HG03039 (cell line): Measurements from ENCODE around the gene NTRK2.

Experiments
- ATAC-seq: cut with Tn5 transposase; IDR thresholded peaks from one replicate; pipeline ENCODE4 v1.9.1; 2021; ENCODE audit warnings: mild to moderate bottlenecking, moderate library complexity; ENCODE audit not compliant: unreplicated experiment

The NTRK2 gene

DNA sequence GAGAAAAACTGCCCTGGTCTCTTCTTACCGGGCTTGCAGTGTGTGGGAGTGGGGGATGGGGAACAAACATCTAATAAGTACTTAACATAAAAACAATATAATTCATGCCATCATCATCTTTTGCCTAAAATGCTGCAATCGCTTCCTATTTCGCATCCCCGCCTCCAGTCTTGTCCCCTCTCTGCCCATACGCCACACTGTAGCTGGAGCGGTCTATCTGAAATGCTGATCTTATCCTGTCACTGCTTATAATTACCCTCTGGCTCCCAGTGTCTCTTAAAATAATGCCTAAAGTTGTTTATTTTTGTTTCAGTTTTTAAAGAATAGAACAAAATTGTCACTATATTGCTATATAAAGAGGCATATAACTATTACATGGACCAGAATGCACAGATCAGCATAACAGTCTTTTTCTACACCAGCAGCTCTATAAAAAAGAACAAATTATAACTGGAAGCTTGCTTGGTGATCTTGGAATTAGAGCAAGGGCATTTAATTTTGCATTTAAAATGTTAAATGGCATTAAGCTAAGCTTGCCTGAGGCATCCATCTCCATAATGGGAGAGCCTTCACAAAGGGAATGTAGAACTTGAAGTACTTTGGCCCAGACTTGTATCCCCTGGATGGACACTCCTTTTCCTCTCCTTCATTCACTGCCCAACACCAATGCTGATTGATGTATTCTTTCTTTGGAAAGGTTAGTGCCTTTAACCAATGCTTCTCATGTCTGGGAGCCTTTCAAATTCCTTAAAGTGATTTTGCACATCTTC lies 12.2 kb downstream of the NTRK2 start:
- ATAC-seq: no peak

- ATAC-seq: no peak
Measured at GRCh38 chr9:84686068-84686467, 16.5 kb downstream of the NTRK2 start.

GRCh38 chr9:84688956-84689355 lies 19.4 kb downstream of the NTRK2 start:
- ATAC-seq: no peak

DNA sequence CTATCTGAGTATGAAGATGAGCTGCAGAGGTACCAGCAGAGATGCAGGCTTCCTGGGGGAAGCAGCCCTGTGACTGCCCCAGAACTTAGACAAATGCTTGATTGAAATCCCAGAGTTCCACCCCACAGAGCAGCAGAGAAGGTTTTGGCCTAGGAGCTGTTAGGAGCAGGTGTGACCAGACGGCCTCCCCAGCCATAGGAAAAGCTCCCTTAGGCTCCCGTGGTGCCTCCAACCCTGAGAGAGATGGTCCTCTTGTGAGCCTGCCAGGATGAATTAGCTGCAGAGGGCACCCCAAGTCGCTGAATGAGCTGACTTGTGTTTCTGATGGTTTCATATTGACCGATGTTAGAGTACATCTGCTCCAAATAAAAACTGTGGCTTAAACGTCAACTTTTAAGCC lies 22.1 kb downstream of the NTRK2 start:
- no peak for ATAC-seq

DNA sequence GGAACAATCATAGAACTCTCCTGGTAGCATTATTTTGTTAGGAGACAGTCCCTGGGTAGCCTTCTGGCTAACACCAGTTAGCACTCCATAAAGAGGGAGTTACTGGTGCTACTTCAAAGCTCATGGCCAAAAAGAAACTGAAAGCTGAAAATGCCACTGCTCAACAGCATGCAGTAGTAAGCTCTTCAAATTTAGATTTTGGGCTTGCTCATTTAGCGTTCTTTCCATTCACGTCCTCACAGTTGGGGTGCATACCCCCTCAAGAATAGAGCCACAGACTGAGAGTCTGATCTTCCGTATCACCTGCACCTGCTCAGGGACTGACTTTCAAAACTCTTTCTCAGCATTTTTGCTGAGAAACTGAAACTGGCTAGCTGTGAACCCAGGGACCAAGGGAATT lies 24.7 kb downstream of the NTRK2 start:
- ATAC-seq: peak; percentile 55

DNA sequence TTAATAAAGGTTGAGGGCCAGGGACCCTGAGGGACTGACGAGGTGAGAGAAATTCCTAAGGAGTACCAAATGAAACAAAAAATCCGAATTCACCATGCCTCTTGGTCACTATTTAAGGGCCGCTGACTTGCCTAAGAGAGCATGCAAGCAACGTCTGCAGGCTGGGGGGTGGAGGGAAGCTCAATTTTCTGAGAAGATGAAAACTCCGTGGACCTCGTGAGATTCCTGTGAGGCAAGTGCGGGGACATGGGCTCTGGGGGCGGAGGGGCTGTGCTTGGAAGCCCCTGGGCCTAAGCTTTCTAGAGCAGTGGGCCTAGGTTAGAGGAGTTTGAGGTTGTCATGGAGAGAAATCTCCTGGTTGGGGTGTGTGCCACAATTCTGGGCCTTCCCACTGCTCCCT lies 27.5 kb downstream of the NTRK2 start:
- ATAC-seq: no peak

DNA sequence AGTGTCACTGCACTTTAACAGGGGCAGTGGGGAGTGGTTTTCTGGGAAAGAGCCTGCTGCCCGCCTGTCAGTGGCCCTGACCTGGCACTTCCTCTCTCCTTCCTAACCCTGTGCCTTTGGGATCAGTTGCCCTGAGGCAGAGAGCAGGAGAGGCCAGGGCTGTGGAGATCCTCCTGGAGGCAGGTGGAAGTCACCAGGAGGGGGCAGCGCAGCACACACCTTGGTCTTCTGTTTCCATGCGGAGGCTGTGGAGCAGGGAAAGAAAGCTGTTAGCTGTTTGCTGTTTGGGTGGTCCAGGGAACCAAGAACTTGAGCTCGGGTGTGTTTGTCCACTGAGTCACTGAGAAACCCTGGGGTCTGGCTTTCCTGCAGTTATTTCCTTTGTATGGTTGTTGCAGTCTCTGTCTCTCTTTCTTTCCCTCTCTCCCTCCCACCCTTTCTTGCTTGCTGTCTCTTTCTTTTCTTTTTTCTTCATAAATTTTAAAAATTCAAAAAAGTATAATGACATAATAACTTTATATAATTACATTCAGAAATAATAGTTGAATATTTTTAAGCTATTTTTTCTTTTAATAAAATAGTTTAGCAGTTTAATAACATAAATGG lies 28.1 kb downstream of the NTRK2 start:
- peak; percentile 38 for ATAC-seq

DNA sequence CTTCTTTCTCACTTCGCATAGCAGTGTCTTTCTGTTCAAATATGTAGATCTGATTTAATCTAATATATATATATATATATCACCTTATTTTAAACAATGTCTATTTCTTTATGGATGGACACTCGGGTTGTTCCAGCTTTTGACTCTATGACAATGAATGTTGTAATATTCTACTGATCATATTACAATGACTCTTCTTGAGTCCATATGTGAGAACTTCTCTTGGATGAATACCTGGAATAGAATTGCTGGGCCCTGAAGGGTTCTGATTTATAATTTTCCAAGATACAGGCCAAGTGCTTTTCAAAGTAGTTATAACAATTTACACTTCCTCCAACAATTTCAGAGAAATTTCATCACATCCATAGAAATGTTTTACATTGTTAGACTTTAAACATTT lies 28.8 kb downstream of the NTRK2 start:
- ATAC-seq: no peak

- no peak for ATAC-seq
Measured at GRCh38 chr9:84699984-84700383, 30.5 kb downstream of the NTRK2 start.

GRCh38 chr9:84701801-84702200 lies 32.3 kb downstream of the NTRK2 start:
- ATAC-seq: peak; percentile 73

DNA sequence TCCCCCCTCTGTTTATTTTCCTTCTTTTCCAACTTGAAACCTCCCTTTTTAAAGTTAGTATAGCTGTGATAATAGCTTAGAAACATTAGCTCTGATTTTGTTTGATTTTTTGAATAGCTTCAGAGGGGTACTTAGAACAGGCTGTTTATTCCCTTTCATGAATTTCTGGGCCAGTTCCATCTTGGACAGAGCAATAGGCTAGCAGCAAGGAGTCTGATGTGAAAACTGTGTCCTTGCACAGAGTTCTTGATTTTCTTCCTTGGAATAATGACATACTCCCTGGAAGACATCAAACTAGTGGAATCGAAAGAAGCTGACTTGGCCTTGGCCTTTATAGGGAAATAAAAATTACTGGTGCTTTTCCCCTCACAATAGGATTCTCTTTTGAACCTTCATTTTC lies 32.9 kb downstream of the NTRK2 start:
- ATAC-seq: no peak

DNA sequence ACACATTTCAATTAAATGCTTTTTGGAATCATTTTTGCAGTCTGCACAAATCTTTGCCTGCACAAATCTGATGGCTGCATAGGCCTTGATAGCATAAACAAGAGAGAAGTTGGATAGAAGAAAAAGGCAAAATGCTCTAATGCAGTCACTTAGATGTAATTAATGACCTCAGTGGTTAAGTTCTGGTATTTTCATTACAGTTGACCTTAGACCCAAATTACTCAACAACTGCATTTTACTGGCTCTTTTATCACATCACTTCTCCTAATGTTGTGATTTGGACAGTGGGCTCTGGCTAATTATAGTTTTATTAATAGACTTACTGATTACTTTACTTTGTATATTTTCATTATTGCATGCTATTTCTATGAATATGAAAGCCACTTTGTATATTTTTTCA lies 34.3 kb downstream of the NTRK2 start:
- no peak for ATAC-seq

GRCh38 chr9:84705128-84705527 lies 35.6 kb downstream of the NTRK2 start:
- no peak for ATAC-seq

DNA sequence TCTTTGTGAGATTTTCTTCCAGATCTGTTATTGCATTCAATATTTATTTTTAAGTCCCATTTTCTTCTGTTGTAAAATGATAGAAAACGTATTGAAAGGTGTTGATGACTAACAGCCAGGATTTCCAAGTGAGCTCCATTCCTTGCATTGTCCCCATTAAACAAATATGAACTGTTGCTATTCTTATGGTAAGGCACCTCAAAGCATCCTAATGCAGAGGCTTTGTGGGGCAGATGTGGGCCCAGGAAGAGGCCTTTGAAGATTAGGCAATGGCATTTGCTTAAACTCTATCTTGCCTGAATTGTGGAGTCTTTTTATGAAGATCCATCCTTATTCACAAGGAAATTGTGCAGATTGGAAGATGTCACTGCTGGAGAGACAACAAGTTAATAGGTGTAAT lies 38.9 kb downstream of the NTRK2 start:
- no peak for ATAC-seq

- no peak for ATAC-seq
Measured at GRCh38 chr9:84709056-84709455, 39.5 kb downstream of the NTRK2 start.

GRCh38 chr9:84710701-84711397 lies 41.3 kb downstream of the NTRK2 start:
- no peak for ATAC-seq

DNA sequence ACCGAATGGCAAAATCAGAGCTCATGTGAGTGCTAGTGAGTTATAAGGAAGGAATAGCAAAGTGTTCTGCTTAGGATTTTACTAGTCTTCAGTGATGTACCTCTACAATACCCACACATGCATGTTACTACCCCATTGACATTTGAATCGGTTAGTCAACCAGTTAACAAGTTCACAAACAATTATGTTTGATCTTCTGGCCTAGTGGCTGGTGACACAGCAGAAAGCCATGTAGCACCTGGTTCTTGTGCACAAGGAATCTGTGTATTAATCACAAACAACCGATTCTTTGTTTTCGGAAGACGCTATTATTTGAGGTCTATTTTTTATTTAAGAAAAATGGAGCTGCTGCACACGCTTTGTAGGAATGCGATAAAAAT lies 41.9 kb downstream of the NTRK2 start:
- no peak for ATAC-seq

DNA sequence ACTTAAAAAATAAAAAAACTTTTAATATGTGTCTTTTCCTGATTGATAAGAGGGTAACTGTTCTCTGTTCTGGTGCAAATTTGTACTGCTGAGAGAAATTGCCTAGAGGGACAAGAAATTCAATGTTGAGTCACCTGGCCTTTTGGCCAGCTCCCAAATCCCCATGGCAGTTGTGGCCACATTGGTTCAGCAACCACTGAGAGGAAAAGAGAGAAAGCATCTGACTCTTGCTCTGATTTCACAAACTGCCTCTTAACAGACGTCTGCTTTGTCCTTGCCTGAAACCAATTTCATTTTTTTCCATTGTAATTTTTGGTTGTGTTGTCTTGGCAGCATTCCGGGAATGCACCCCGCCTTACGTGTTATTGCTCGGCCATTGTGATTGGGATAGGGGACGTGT lies 42.4 kb downstream of the NTRK2 start:
- ATAC-seq: no peak

DNA sequence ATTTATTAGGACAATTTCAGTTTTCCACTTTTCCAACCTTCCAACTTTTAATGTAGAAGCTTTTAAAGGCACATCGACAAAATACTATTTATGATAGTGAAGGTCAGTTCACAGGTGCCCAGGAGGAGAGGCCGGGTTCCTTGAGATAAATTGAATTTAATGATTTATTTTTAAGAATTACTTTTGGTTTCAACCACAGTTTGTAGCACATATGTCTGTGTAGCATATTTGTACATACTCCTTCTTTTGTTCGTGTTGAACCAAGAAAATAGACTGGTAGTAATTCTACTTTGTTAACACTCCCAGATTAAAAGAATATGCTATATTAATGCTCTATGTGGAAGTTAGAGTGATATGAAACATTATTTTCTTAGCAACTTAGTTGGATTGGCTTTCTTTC lies 46.7 kb downstream of the NTRK2 start:
- no peak for ATAC-seq

- no peak for ATAC-seq
Measured at GRCh38 chr9:84718476-84718875, 48.9 kb downstream of the NTRK2 start.

- no peak for ATAC-seq
Measured at GRCh38 chr9:84722388-84722989, 53.0 kb downstream of the NTRK2 start.

DNA sequence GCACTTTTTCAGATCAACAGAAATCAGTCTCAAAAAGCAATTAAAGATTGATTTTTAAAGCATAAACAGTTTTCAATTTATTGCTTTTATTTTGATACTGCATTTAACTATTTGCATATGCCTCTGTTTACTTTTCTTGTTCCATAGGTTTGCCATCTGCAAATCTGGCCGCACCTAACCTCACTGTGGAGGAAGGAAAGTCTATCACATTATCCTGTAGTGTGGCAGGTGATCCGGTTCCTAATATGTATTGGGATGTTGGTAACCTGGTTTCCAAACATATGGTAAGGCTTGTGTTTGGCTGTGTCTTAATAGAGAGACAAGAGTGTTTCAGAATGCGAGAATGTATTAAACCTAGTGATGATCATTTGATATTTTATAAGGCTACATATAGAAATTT lies 53.9 kb downstream of the NTRK2 start:
- no peak for ATAC-seq
